CD4-positive, alpha-beta T cell treated with Interleukin-1 beta for 1 hour (primary cell): ENCODE results near the gene HMX1.

Experiments
- DNase-seq, 2 donors: peaks; one replicate each; pipeline ENCODE4 v3.0.0-alpha.2; 2020 to 2022

HMX1 gene

GRCh38 chr4:8838961-8839431, 32.6 kb downstream of the HMX1 start:
- DNase-seq: no peak

- no peak for DNase-seq
Measured at GRCh38 chr4:8838296-8838960, 33.2 kb downstream of the HMX1 start.

- no peak for DNase-seq
Measured at GRCh38 chr4:8837181-8837841, 34.3 kb downstream of the HMX1 start.

GRCh38 chr4:8836664-8837171, 34.9 kb downstream of the HMX1 start:
- DNase-seq: no peak

- no peak for DNase-seq
Measured at GRCh38 chr4:8835521-8836365, 35.9 kb downstream of the HMX1 start.

- no peak for DNase-seq
Measured at GRCh38 chr4:8834681-8835220, 36.9 kb downstream of the HMX1 start.

GRCh38 chr4:8832113-8832915, 39.3 kb downstream of the HMX1 start:
- DNase-seq: no peak

GRCh38 chr4:8831221-8832112, 40.2 kb downstream of the HMX1 start:
- DNase-seq: no peak

- DNase-seq: no peak
Measured at GRCh38 chr4:8830611-8831200, 40.9 kb downstream of the HMX1 start.

GRCh38 chr4:8830056-8830455, 41.6 kb downstream of the HMX1 start:
- DNase-seq: no peak

GRCh38 chr4:8829584-8829983, 42.1 kb downstream of the HMX1 start:
- no peak for DNase-seq

- no peak for DNase-seq
Measured at GRCh38 chr4:8828869-8829268, 42.8 kb downstream of the HMX1 start.

- no peak for DNase-seq
Measured at GRCh38 chr4:8821151-8821950, 50.3 kb downstream of the HMX1 start.

- DNase-seq: no peak
Measured at GRCh38 chr4:8820178-8821102, 51.2 kb downstream of the HMX1 start.

GRCh38 chr4:8819473-8820177, 52.0 kb downstream of the HMX1 start:
- DNase-seq: no peak

GRCh38 chr4:8819019-8819418, 52.6 kb downstream of the HMX1 start:
- DNase-seq: no peak

- DNase-seq: no peak
Measured at GRCh38 chr4:8818063-8818881, 53.4 kb downstream of the HMX1 start.

GRCh38 chr4:8817813-8818062, 53.9 kb downstream of the HMX1 start:
- no peak for DNase-seq
